HG03045 (cell line): Measurements from ENCODE around the gene ULBP2.

Experiments used
- ATAC-seq: cut with Tn5 transposase; IDR thresholded peaks from one replicate; pipeline ENCODE4 v1.9.1; 2021; ENCODE audit warnings: mild to moderate bottlenecking, moderate library complexity; ENCODE audit not compliant: unreplicated experiment

Gene ULBP2

DNA sequence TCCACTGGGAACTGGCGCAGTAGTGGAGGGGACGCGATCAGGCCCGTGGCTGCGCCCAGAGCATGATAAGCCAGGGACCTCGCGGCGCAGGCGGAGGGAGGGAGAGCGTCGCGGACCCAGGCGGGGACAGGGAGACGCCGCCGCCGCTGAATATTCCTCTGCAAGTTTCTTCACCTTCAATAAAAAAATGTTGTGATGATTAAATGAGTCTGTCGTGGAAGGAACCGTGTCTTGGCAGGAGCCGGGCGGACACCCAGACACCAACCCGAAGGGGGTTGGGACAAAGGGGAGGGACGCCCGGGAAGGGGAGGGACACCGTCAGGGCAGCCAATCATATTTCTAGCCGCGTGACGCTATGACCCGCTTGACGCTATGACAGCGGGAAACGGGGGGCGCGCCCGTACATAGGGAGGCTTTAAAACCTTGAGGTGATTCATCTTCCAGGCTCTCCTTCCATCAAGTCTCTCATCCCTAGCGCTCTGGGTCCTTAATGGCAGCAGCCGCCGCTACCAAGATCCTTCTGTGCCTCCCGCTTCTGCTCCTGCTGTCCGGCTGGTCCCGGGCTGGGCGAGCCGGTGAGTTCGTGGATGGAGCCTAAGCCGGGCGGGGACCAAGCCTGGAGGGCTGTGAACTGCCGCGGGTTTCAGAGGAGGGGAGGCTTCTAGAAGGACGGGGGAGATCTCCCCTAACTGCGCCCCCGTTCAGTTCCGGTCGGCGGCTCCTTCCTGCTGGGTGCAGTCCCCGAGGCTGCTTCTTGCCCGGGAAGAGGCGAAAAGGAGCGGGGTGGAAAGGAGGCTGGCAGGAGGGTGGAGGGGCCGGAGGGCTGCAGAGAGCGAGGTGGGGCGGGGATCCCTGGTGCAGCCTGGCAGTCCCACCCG, at the start of gene ULBP2:
TSS of gene ULBP2 (plus strand) at position 432 of the 878 bp plus-strand sequence. CDS start at position 491, 59 bp downstream.
- ATAC-seq: no peak

GRCh38 chr6:149895048-149895590, 46.7 kb upstream of the ULBP2 start:
- ATAC-seq: no peak

DNA sequence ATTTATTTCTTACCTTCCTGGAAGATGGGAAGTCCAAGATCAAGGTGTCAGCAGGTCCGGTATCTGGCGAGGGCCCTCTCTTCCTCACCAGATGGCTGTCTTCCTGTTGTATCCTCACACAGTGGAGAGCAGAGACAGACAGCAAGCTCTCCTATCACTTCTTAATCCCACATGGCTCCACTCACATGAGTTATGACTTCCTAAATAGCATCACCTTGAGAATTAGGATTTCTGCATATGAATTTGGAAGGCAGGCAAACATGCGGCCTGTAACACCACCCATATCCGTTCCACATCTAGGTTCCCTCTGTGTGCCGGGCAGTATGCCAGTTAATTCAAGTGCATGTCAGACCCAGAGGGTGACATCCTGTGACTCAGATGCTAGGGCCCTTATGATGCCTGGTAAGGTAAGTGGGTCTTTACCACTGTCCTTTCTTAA, 46.0 kb upstream of the ULBP2 start:
- no peak for ATAC-seq

DNA sequence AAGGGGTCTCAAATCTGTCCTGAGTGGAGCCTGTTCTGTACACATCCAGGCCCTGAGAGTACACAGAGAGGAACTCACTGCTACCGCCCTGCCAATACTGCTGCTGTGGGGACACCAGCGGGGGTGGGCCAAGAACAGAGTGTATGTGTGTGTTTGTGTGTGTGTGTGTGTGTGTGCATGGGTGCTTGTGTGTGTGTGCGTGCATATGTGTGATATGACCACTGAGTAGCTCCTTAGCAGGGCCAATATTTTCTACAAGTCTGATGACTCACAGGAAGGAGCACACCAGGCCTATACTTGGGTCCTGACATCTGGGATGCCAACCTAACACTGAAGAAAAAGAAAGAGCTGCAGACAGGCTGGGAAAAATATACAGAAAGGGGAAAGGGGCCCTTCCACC, 45.3 kb upstream of the ULBP2 start:
- ATAC-seq: no peak

DNA sequence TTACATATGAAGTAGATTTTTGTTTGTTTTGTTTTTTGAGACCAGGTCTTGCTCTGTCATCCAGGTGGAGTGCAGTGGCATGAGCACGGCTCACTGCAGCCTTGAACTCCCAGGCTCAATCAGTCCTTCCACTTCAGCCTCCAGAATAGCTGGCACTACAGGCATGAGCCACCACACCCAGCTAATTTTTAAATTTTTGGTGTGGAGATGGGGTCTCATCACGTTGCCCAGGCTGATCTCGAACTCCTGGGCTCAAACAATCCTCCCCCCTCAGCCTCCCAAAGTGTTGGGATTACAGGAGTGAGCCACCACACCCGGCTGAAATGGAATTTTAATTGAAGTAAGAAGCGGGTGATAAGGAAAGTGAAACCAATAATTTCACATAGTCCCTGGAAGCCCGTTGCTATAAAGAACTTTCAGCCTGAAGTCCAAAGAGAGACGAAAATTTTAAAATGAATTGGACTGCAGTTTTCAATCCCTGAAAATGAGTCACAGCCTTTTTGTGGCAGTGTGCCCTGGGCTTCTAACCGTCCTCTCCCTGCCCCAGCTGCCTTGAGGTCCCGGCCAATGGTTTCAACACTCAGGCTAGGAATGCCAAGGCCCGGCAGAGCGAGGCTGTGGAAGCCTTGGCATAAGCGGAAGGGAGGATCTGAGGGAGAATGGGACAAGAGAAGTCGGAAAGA, 44.7 kb upstream of the ULBP2 start:
- no peak for ATAC-seq

GRCh38 chr6:149897855-149898744, 43.7 kb upstream of the ULBP2 start, which contains the start of gene RAET1E:
RAET1E (minus strand) TSS chr6:149898113; CDS start chr6:149890901, 7,212 bp downstream.
- no peak for ATAC-seq

- no peak for ATAC-seq
These were observed 42.8 kb upstream of the ULBP2 start for GRCh38 chr6:149898966-149899365.

DNA sequence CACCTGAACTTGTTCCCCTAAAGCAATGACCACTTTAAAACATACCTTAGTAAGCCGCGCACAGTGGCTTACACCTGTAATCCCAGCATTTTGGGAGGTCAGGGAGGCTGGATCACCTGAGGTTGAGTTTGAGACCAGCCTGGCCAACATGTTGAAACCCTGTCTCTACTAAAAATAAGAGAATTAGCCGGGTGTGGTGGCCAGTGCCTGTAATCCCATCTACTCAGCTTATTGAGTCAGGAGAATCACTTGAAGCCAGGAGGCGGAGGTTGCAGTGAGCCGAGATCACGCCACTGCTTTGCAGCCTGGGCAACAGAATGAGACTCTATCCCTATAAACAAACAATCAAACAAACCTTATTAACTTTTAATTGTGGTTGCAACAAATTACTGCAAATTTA, 42.3 kb upstream of the ULBP2 start:
- no peak for ATAC-seq

- no peak for ATAC-seq
These were observed 41.7 kb upstream of the ULBP2 start for GRCh38 chr6:149899926-149900619.

GRCh38 chr6:149900620-149901443, 41.0 kb upstream of the ULBP2 start:
- ATAC-seq: no peak

- no peak for ATAC-seq
These were observed 40.2 kb upstream of the ULBP2 start for GRCh38 chr6:149901444-149902140.

DNA sequence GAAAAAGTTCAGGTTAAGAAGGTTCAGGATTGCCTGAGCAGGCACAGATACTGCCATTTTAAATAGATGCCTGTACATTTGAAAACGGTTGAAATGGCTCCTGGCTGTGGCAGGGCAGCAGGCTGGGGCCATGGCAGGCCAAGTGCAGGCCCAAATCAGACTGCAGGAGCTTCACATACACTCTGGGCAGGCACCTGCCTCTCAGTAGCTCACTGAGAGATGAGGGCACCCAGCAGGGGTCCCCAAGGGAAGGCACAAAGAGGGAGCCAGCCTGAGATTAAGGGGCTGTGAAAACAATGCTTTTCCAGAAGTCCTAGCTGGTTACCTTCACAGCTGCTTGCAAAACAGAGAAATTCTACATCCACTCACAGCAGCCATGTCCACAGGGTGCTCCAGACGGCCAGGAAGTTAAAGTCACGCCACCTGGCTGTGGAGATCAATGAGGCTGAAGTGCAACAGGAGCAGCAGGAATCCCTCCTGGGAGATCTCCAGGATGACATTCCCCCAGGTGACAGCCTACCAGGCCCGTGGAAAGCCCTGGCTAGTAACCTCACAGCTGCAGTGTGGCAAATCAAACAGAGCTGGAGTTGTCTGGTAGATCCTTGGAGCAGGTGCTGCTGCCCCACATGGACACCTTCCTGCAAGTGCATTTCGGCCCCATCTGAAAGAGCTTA, 37.7 kb upstream of the ULBP2 start:
- no peak for ATAC-seq

GRCh38 chr6:149904661-149905370, 37.0 kb upstream of the ULBP2 start:
- ATAC-seq: no peak

DNA sequence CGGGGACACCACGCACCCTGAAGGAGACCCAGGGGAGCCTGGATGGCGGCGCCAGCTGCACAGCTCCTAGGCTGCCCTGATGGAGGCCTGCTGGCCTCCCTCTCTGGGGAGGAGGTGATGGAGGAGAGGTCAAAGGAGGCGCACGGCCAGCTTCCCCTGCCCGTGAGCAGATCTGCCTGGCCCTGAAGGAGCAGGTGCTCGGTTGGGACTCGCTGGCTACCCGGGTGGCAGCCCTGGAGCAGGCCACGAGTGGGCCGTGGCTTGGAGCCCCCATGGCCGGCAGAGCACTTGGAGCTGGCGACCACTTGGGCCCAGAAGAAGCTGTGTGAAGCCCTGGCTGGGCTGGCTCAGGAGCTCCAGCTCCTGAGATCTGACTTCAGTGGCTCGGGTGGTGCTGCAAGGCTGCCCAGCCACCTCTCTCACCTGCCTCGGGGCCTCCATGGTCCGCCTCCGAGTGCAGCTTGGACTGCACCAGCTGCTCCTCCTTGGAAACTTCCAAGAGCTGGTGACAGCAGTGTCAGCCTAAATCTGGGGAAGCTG, 36.4 kb upstream of the ULBP2 start:
- no peak for ATAC-seq

- ATAC-seq: no peak
These were observed 35.9 kb upstream of the ULBP2 start for GRCh38 chr6:149905911-149906371.

DNA sequence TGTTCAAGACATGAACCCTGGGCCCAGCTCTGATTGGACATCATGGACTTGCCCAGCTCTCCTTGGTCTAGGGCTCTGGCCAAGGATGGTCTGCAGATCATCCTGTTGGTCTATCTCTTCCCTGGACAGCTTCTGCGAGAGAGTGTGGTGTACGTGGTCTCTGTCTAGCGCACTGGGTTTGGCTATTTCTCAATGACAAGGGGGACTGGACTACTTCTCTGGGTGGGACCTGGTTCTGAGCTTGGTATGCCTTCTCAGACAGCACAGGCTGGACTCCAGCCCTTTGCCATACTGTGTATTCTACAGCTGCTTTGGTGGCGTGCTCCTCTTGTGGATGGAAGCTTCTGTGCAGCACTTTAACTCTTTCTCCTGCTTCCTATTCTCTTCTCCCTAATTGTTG, 35.4 kb upstream of the ULBP2 start:
- ATAC-seq: no peak

GRCh38 chr6:149907317-149907716, 34.5 kb upstream of the ULBP2 start:
- no peak for ATAC-seq
